NT2/D1 (cell line): ENCODE data around the gene DISC1.

Experiments used
- SUZ12 ChIP-seq: IDR thresholded peaks from 2 replicates; pipeline ENCODE4 v1.6.1; 2011; ENCODE audit not compliant: insufficient read length, insufficient read depth; ENCODE audit errors: extremely low read depth
- YY1 ChIP-seq: IDR thresholded peaks from 2 replicates; pipeline ENCODE4 v1.6.1; 2011; ENCODE audit not compliant: insufficient read length, insufficient read depth

DNA sequence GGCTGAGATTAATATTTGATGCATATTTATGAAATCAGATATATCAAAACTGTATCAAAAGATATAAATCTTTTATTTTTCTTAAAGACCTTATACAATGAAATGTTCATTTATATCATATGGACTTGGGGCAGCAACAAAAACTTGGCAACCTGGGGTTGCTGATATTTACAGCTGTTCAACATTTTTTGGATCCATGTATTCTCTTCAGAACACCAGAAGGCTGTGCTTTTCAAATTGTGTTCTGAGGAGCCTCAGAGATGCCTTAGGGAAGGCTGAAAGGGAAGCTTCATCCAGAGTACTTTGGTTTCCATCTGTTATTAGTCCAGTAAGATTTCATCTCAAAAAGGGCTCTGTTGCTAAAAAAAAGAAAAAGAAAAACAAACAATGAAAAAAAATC lies 94.8 kb downstream of the DISC1 start:
- TF ChIP-seq SUZ12 (no peak), YY1 (no peak)
